ENCODE results near the gene KPNB1.

KPNB1 gene

DNA sequence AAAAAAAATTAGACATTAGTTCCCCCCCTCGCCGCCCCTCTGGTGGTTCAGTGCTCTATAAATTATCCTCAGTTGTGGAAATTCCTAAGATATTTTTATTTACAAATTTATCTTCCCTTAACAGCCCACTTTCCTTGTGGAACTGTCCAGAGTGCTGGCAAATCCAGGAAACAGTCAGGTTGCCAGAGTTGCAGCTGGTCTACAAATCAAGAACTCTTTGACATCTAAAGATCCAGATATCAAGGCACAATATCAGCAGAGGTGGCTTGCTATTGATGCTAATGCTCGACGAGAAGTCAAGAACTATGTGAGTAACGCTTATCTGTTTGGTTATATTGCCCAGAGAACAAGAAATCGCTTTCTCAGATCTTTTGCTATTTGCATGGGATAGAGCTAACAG lies 2.9 kb downstream of the KPNB1 start:
- H3K9me3 ChIP-seq (ENCODE audit: insufficient read depth, low read length, severe bottlenecking): no peaks in the 10 kb centered on the region
- H3K27ac ChIP-seq (ENCODE audit: low read length): no peak overlapping the region
- peaks cover 63% of the 10 kb centered on the region for H4K20me1 ChIP-seq (ENCODE audit: insufficient read depth, low read length)
- H3K79me2 ChIP-seq (ENCODE audit: insufficient read depth, low read length): peaks cover 83% of the 10 kb centered on the region
- no peak for DNase-seq
- TF ChIP-seq EZH2 (IDR thresholded peaks at IDR 0.05; ENCODE audit: borderline replicate concordance, low read depth, low read length, severe bottlenecking): no peak
- TF ChIP-seq, protein P1, sequence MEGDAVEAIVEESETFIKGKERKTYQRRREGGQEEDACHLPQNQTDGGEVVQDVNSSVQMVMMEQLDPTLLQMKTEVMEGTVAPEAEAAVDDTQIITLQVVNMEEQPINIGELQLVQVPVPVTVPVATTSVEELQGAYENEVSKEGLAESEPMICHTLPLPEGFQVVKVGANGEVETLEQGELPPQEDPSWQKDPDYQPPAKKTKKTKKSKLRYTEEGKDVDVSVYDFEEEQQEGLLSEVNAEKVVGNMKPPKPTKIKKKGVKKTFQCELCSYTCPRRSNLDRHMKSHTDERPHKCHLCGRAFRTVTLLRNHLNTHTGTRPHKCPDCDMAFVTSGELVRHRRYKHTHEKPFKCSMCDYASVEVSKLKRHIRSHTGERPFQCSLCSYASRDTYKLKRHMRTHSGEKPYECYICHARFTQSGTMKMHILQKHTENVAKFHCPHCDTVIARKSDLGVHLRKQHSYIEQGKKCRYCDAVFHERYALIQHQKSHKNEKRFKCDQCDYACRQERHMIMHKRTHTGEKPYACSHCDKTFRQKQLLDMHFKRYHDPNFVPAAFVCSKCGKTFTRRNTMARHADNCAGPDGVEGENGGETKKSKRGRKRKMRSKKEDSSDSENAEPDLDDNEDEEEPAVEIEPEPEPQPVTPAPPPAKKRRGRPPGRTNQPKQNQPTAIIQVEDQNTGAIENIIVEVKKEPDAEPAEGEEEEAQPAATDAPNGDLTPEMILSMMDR (IDR thresholded peaks at IDR 0.05; ENCODE audit: borderline replicate concordance, extremely low read depth, low read length, poor library complexity, severe bottlenecking): no peak
- peaks cover 77% of the 10 kb centered on the region for H3K4me1 ChIP-seq (ENCODE audit: insufficient read depth, low read length)
- peak overlapping the region; percentile 1 to 41; a peak in 1 of 4 replicates for H3K4me3 ChIP-seq (ENCODE audit: low read depth in 1 of 2, low read length in 2 of 2)
- H3K27me3 ChIP-seq (ENCODE audit: insufficient read depth, low read length, poor library complexity): no peaks in the 10 kb centered on the region
- H3K9ac ChIP-seq (ENCODE audit: low read depth, low read length): 0 out of 2 replicates have a peak overlapping the region, but pooled peaks have one; percentile 18
- H3K36me3 ChIP-seq (ENCODE audit: insufficient read depth, low read length): peaks cover 70% of the 10 kb centered on the region
- no peak overlapping the region for H2AFZ ChIP-seq (ENCODE audit: low read depth, low read length)
- peak overlapping the region; percentile 81; the same call in 1 of the 2 replicates for H3K4me2 ChIP-seq (ENCODE audit: insufficient read depth, low read length)
- ATAC-seq (ENCODE audit: insufficient read depth, low read depth): no peak

DNA sequence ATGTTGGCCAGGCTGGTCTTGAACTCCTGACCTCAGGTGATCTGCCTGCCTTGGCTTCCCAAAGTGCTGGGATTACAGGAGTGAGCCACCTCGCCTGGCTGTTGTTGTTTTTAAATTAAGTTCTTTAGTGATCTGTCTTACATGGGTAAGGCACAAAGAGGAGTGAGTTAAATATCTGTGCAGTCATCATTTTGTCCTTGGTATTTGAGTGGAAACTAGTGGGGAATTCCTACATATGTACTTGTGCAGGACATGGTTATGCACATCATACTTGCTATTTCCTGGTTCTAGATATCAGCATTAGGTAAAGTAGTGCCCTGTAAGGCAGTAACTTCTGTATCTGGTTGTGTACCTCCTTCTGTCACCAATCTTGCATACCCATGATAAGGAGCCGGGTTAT lies 3.7 kb downstream of the KPNB1 start:
- H3K4me3 ChIP-seq (ENCODE audit: low read depth in 1 of 2, low read length in 2 of 2): peak overlapping the region in 1 of 2 experiments; percentile 25; a peak in 1 of 4 replicates
- no peak overlapping the region for H2AFZ ChIP-seq (ENCODE audit: low read depth, low read length)
- TF ChIP-seq EZH2 (IDR thresholded peaks at IDR 0.05; ENCODE audit: borderline replicate concordance, low read depth, low read length, severe bottlenecking): no peak
- TF ChIP-seq, protein P1 (IDR thresholded peaks at IDR 0.05; ENCODE audit: borderline replicate concordance, extremely low read depth, low read length, poor library complexity, severe bottlenecking): no peak
- H3K79me2 ChIP-seq (ENCODE audit: insufficient read depth, low read length): peaks cover 88% of the 10 kb centered on the region
- H3K4me1 ChIP-seq (ENCODE audit: insufficient read depth, low read length): peaks cover 75% of the 10 kb centered on the region
- no peaks in the 10 kb centered on the region for H3K9me3 ChIP-seq (ENCODE audit: insufficient read depth, low read length, severe bottlenecking)
- no peak overlapping the region for H3K27ac ChIP-seq (ENCODE audit: low read length)
- ATAC-seq (ENCODE audit: insufficient read depth, low read depth): no peak
- no peaks in the 10 kb centered on the region for H3K27me3 ChIP-seq (ENCODE audit: insufficient read depth, low read length, poor library complexity)
- H3K4me2 ChIP-seq (ENCODE audit: insufficient read depth, low read length): peak overlapping the region; percentile 81
- H3K9ac ChIP-seq (ENCODE audit: low read depth, low read length): 0 out of 2 replicates have a peak overlapping the region, but pooled peaks have one; percentile 10
- no peak for DNase-seq
- peaks cover 79% of the 10 kb centered on the region for H3K36me3 ChIP-seq (ENCODE audit: insufficient read depth, low read length)
- peaks cover 71% of the 10 kb centered on the region for H4K20me1 ChIP-seq (ENCODE audit: insufficient read depth, low read length)

- peaks cover 81% of the 10 kb centered on the region for H4K20me1 ChIP-seq (ENCODE audit: insufficient read depth, low read length)
- H3K9me3 ChIP-seq (ENCODE audit: insufficient read depth, low read length, severe bottlenecking): no peaks in the 10 kb centered on the region
- H3K27ac ChIP-seq (ENCODE audit: low read length): no peak overlapping the region
- H3K9ac ChIP-seq (ENCODE audit: low read depth, low read length): no peak overlapping the region
- no peak for TF ChIP-seq EZH2 (IDR thresholded peaks at IDR 0.05; ENCODE audit: borderline replicate concordance, low read depth, low read length, severe bottlenecking)
- TF ChIP-seq, protein P1 (IDR thresholded peaks at IDR 0.05; ENCODE audit: borderline replicate concordance, extremely low read depth, low read length, poor library complexity, severe bottlenecking): no peak
- no peak overlapping the region; a peak in 1 of 4 replicates for H3K4me3 ChIP-seq (ENCODE audit: low read depth in 1 of 2, low read length in 2 of 2)
- H2AFZ ChIP-seq (ENCODE audit: low read depth, low read length): no peak overlapping the region
- no peak for ATAC-seq (ENCODE audit: insufficient read depth, low read depth)
- H3K36me3 ChIP-seq (ENCODE audit: insufficient read depth, low read length): peaks cover 93% of the 10 kb centered on the region
- peaks cover 95% of the 10 kb centered on the region for H3K79me2 ChIP-seq (ENCODE audit: insufficient read depth, low read length)
- H3K27me3 ChIP-seq (ENCODE audit: insufficient read depth, low read length, poor library complexity): no peaks in the 10 kb centered on the region
- peak overlapping the region; percentile 81; the same call in 1 of the 2 replicates for H3K4me2 ChIP-seq (ENCODE audit: insufficient read depth, low read length)
- DNase-seq: no peak
- H3K4me1 ChIP-seq (ENCODE audit: insufficient read depth, low read length): peaks cover 69% of the 10 kb centered on the region
Observed at GRCh38 chr17:47654991-47655390, 5.3 kb downstream of the KPNB1 start.
